Panc1 (cell line): Measurements from ENCODE around the gene TULP3.

ENCODE experiments used
- CTCF ChIP-seq: fragments of 450-650 bp; IDR thresholded peaks from 2 replicates; pipeline ENCODE4 v1.5.1; 2017; ENCODE audit warnings: mild to moderate bottlenecking
- POLR2AphosphoS5 ChIP-seq: IDR thresholded peaks from 2 replicates; pipeline ENCODE4 v1.6.1; 2012; ENCODE audit warnings: mild to moderate bottlenecking, low read depth, low read length, moderate library complexity
- REST ChIP-seq, 2 experiments: IDR thresholded peaks; 2 replicates each; pipeline ENCODE4 v1.6.1; 2011 to 2012; ENCODE audit warnings: low read depth in 2 of 2, control low read depth in 1 of 2, low read length in 1 of 2, mild to moderate bottlenecking in 1 of 2, moderate library complexity in 1 of 2; ENCODE audit not compliant: insufficient read depth in 1 of 2
- SIN3A ChIP-seq: IDR thresholded peaks from 2 replicates; pipeline ENCODE4 v1.6.1; 2012; ENCODE audit warnings: low read depth, mild to moderate bottlenecking, low read length, moderate library complexity, borderline replicate concordance; ENCODE audit not compliant: insufficient read depth
- TCF7L2 ChIP-seq: IDR thresholded peaks from 2 replicates; pipeline ENCODE4 v1.6.1; 2011; ENCODE audit warnings: mild to moderate bottlenecking, low read depth, low read length, inconsistent platforms

GRCh38 chr12:2886768-2887450 lies 3.8 kb upstream of the TULP3 start:
- no peak for TF ChIP-seq CTCF
- TF ChIP-seq POLR2AphosphoS5, result no peak
- TF ChIP-seq REST (IDR thresholded peaks at IDR 0.05; ENCODE audit: insufficient read depth in 1 of 2, low read depth in 2 of 2, low read length in 1 of 2), result no peak
- TF ChIP-seq SIN3A, result no peak
- TF ChIP-seq TCF7L2, result no peak
